GM23338 (cell line): ENCODE data around the gene MKLN1. TPM values are rescaled to one million over a fixed set of nuclear protein-coding genes. Genes with fewer than 3 reads are reported as not detected.

Source experiments
- ATAC-seq: fragments of 200-7000 bp; cut with Tn5 transposase; 3 replicates; pipeline ENCODE4 v1.9.1; 2020
- DNase-seq: peaks from one replicate; pipeline ENCODE4 v3.0.0-alpha.2; 2015; ENCODE audit warnings: low spot score
- H2AFZ ChIP-seq: fragments of 200-600 bp; sonication (generic); 2 replicates; pipeline ENCODE4 v1.8.0; 2016; ENCODE audit warnings: antibody characterized with exemption, mild to moderate bottlenecking, moderate library complexity
- H3F3A ChIP-seq: fragments of 200-600 bp; sonication (generic); replicated peaks from 2 replicates; pipeline ENCODE4 v1.8.0; 2017; ENCODE audit warnings: antibody characterized with exemption, mixed run types, low read depth
- H3K27ac ChIP-seq: fragments of 200-600 bp; sonication (generic); 2 replicates; pipeline ENCODE4 v1.6.1; 2016; ENCODE audit warnings: low read depth
- H3K27me3 ChIP-seq: fragments of 200-600 bp; sonication (generic); 2 replicates; pipeline ENCODE4 v1.8.0; 2016; ENCODE audit warnings: mild to moderate bottlenecking, mixed run types, moderate library complexity; ENCODE audit not compliant: insufficient read depth
- H3K36me3 ChIP-seq: fragments of 200-600 bp; sonication (generic); 2 replicates; pipeline ENCODE4 v1.8.0; 2016; ENCODE audit warnings: mild to moderate bottlenecking; ENCODE audit not compliant: insufficient read depth
- H3K4me1 ChIP-seq: fragments of 200-600 bp; sonication (generic); 2 replicates; pipeline ENCODE4 v1.8.0; 2016; ENCODE audit warnings: mild to moderate bottlenecking, moderate library complexity; ENCODE audit not compliant: insufficient read depth
- H3K4me2 ChIP-seq: fragments of 200-600 bp; sonication (generic); 2 replicates; pipeline ENCODE4 v1.7.1; 2017; ENCODE audit warnings: mixed run types
- H3K4me3 ChIP-seq: fragments of 200-600 bp; sonication (generic); 2 replicates; pipeline ENCODE4 v1.6.1; 2016; ENCODE audit warnings: mixed run types
- H3K79me2 ChIP-seq: fragments of 200-600 bp; sonication (generic); replicated peaks from 2 replicates; pipeline ENCODE4 v1.8.0; 2017; ENCODE audit warnings: mild to moderate bottlenecking; ENCODE audit not compliant: insufficient read depth
- H3K9me2 ChIP-seq: fragments of 200-600 bp; sonication (generic); 2 replicates; pipeline ENCODE4 v1.8.0; 2017; ENCODE audit not compliant: insufficient read depth
- H4K20me1 ChIP-seq: fragments of 200-600 bp; sonication (generic); replicated peaks from 2 replicates; pipeline ENCODE4 v1.8.0; 2017; ENCODE audit warnings: mild to moderate bottlenecking; ENCODE audit not compliant: insufficient read depth
- H3K27ac Mint-ChIP-seq: 2 replicates; pipeline ENCODE4 v1.8.0; 2020; ENCODE audit warnings: inconsistent platforms, mild to moderate bottlenecking, moderate library complexity, mixed read lengths
- H3K27me3 Mint-ChIP-seq: 3 replicates; pipeline ENCODE4 v1.8.0; 2022; ENCODE audit warnings: low read depth, mild to moderate bottlenecking, moderate library complexity, mixed read lengths, inconsistent platforms; ENCODE audit not compliant: insufficient read depth, poor library complexity
- H3K36me3 Mint-ChIP-seq: 3 replicates; pipeline ENCODE4 v1.8.0; 2021; ENCODE audit warnings: low read depth, mild to moderate bottlenecking, inconsistent platforms, moderate library complexity, mixed read lengths
- H3K4me1 Mint-ChIP-seq: 3 replicates; pipeline ENCODE4 v1.8.0; 2020; ENCODE audit warnings: mild to moderate bottlenecking, inconsistent platforms, mixed read lengths
- H3K4me3 Mint-ChIP-seq: 3 replicates; pipeline ENCODE4 v1.8.0; 2021; ENCODE audit warnings: moderate library complexity, mild to moderate bottlenecking, inconsistent platforms, mixed read lengths
- H3K9me3 Mint-ChIP-seq: 3 replicates; pipeline ENCODE4 v1.8.0; 2020; ENCODE audit warnings: moderate library complexity, mild to moderate bottlenecking, inconsistent platforms, mixed read lengths
- JUNB ChIP-seq: IDR thresholded peaks from one replicate; pipeline ENCODE4 v1.6.1; 2016; ENCODE audit warnings: antibody characterized with exemption; ENCODE audit not compliant: unreplicated experiment
- POLR2AphosphoS5 ChIP-seq: IDR thresholded peaks from 2 replicates; pipeline ENCODE4 v1.6.1; 2016; ENCODE audit warnings: antibody characterized with exemption, low read depth
- ZNF331 ChIP-seq: fragments of 250-450 bp; sonication (Bioruptor Pico); IDR thresholded peaks from 2 replicates; pipeline ENCODE4 v1.5.0; 2020; ENCODE audit warnings: low read depth, mild to moderate bottlenecking, moderate library complexity
- polyA plus RNA-seq: library from polyadenylated mRNA; unstranded; fragments of >200 nt; fragmentation: Nextera tagmentation; extraction: Ambion mirVana; gene quantifications from 2 replicates; pipeline ENCODE4 v1.2.1, GENCODE V29; 2016
- total RNA-seq: library from RNA; depleted of rRNA; stranded (reverse); fragments of >200 nt; shearing (Covaris generic); gene quantifications from 2 replicates; pipeline ENCODE4 v1.2.3, GENCODE V29; 2014
- TF ChIP-seq, protein P1 (sequence below): fragments of 250-450 bp; sonication (Bioruptor Pico); IDR thresholded peaks from 2 replicates; pipeline ENCODE4 v1.5.0; 2020; ENCODE audit warnings: mild to moderate bottlenecking, moderate library complexity

Gene MKLN1
- total and polyA plus RNA-seq, 2 experiments from 2014 or later, result 25.3 to 46.5 TPM

DNA sequence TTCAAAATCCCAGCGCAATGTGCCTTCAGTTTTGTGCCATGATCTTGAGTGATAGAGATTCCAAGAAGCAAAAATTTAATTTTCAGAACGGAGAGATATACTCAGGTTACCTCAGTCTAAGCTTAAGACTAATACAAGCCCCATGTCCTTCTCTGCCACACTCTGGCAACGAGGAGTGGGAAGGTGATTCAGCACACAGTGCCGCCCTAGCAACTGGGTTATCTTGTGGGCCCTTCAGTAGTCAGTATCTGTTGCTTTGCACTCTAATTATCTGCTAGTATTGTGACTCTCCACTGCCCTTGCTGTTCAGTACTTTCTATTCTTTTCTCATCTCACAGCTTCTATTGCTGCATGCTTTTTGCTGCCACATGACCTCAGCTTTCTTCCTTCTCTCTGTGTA lies 39.2 kb upstream of the MKLN1 start (continued):
- TF ChIP-seq, protein P1, sequence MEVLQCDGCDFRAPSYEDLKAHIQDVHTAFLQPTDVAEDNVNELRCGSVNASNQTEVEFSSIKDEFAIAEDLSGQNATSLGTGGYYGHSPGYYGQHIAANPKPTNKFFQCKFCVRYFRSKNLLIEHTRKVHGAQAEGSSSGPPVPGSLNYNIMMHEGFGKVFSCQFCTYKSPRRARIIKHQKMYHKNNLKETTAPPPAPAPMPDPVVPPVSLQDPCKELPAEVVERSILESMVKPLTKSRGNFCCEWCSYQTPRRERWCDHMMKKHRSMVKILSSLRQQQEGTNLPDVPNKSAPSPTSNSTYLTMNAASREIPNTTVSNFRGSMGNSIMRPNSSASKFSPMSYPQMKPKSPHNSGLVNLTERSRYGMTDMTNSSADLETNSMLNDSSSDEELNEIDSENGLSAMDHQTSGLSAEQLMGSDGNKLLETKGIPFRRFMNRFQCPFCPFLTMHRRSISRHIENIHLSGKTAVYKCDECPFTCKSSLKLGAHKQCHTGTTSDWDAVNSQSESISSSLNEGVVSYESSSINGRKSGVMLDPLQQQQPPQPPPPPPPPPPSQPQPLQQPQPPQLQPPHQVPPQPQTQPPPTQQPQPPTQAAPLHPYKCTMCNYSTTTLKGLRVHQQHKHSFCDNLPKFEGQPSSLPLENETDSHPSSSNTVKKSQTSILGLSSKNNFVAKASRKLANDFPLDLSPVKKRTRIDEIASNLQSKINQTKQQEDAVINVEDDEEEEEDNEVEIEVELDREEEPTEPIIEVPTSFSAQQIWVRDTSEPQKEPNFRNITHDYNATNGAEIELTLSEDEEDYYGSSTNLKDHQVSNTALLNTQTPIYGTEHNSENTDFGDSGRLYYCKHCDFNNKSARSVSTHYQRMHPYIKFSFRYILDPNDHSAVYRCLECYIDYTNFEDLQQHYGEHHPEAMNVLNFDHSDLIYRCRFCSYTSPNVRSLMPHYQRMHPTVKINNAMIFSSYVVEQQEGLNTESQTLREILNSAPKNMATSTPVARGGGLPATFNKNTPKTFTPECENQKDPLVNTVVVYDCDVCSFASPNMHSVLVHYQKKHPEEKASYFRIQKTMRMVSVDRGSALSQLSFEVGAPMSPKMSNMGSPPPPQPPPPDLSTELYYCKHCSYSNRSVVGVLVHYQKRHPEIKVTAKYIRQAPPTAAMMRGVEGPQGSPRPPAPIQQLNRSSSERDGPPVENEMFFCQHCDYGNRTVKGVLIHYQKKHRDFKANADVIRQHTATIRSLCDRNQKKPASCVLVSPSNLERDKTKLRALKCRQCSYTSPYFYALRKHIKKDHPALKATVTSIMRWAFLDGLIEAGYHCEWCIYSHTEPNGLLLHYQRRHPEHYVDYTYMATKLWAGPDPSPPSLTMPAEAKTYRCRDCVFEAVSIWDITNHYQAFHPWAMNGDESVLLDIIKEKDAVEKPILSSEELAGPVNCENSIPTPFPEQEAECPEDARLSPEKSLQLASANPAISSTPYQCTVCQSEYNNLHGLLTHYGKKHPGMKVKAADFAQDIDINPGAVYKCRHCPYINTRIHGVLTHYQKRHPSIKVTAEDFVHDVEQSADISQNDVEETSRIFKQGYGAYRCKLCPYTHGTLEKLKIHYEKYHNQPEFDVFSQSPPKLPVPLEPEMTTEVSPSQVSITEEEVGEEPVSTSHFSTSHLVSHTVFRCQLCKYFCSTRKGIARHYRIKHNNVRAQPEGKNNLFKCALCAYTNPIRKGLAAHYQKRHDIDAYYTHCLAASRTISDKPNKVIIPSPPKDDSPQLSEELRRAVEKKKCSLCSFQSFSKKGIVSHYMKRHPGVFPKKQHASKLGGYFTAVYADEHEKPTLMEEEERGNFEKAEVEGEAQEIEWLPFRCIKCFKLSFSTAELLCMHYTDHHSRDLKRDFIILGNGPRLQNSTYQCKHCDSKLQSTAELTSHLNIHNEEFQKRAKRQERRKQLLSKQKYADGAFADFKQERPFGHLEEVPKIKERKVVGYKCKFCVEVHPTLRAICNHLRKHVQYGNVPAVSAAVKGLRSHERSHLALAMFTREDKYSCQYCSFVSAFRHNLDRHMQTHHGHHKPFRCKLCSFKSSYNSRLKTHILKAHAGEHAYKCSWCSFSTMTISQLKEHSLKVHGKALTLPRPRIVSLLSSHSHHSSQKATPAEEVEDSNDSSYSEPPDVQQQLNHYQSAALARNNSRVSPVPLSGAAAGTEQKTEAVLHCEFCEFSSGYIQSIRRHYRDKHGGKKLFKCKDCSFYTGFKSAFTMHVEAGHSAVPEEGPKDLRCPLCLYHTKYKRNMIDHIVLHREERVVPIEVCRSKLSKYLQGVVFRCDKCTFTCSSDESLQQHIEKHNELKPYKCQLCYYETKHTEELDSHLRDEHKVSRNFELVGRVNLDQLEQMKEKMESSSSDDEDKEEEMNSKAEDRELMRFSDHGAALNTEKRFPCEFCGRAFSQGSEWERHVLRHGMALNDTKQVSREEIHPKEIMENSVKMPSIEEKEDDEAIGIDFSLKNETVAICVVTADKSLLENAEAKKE (CRISPR knock-in tag), result no peak

DNA sequence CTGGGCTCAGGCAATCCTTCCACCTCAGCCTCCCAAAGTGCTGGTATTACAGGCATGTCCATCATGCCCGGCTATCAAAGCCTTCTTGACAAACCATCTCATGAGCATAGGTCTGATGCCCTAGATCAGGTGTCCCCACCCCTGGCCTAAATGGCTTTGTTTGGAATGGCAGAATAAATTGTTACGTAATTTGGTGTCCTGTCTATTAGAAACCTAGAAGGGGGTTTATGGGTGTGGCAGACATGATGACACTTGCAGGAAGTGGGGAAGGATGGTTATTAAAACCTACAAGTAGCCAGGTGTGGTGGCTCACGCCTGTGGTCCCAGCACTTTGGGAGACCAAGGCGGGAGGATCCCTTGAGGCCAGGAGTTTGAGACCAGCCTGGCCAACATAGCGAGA lies 38.6 kb upstream of the MKLN1 start:
- Histone ChIP-seq H3K4me2 (no peak overlapping the region), H3K36me3 (no peaks in the 10 kb centered on the region), H3K4me1 (peaks cover 7% of the 10 kb centered on the region), H3K27ac (no peak overlapping the region), H3K4me3 (no peak overlapping the region), H3K27me3 (no peaks in the 10 kb centered on the region), H3F3A (no peaks in the 10 kb centered on the region; the same call in 1 of the 2 replicates), H2AFZ (no peak overlapping the region), H3K9me2 (no peaks in the 10 kb centered on the region), H4K20me1 (no peaks in the 10 kb centered on the region), H3K79me2 (no peaks in the 10 kb centered on the region)
- Mint-ChIP-seq H3K36me3 (no peaks in the 10 kb centered on the region), H3K9me3 (no peaks in the 10 kb centered on the region), H3K4me1 (peaks cover 12% of the 10 kb centered on the region; the same call in 2 of the 3 replicates), H3K27me3 (no peaks in the 10 kb centered on the region), H3K27ac (no peak overlapping the region), H3K4me3 (no peak overlapping the region)
- DNase-seq (no peak), ATAC-seq (no peak)
- TF ChIP-seq JUNB (no peak), POLR2AphosphoS5 (no peak), ZNF331 (no peak)
